GM19351 (cell line): ENCODE results near the gene ADIPOR2.
"Not testable (repeated sequence)": the region's sequence is repeated elsewhere in the genome, so short reads cannot be mapped to it uniquely, and the experiment has no call there.

Source experiments
- ATAC-seq: cut with Tn5 transposase; IDR thresholded peaks from one replicate; pipeline ENCODE4 v1.9.1; 2021; ENCODE audit warnings: mild to moderate bottlenecking, moderate library complexity; ENCODE audit not compliant: unreplicated experiment

The ADIPOR2 gene

GRCh38 chr12:1702713-1703112 lies 11.8 kb downstream of the ADIPOR2 start:
- ATAC-seq: no peak

GRCh38 chr12:1703771-1704722 lies 13.2 kb downstream of the ADIPOR2 start:
- ATAC-seq: no peak

- no peak for ATAC-seq
These were observed 15.1 kb downstream of the ADIPOR2 start for GRCh38 chr12:1705774-1706631.

GRCh38 chr12:1706632-1706980 lies 15.7 kb downstream of the ADIPOR2 start:
- no peak for ATAC-seq

GRCh38 chr12:1707051-1707450 lies 16.2 kb downstream of the ADIPOR2 start:
- ATAC-seq: no peak

- not testable (repeated sequence) for ATAC-seq
These were observed 19.1 kb downstream of the ADIPOR2 start for GRCh38 chr12:1709968-1710367.

GRCh38 chr12:1710870-1711269 lies 20.0 kb downstream of the ADIPOR2 start:
- ATAC-seq: not testable (repeated sequence)

GRCh38 chr12:1711536-1712211 lies 20.8 kb downstream of the ADIPOR2 start:
- ATAC-seq: not testable (repeated sequence)

GRCh38 chr12:1712305-1712704 lies 21.4 kb downstream of the ADIPOR2 start:
- not testable (repeated sequence) for ATAC-seq

- ATAC-seq: not testable (repeated sequence)
These were observed 22.0 kb downstream of the ADIPOR2 start for GRCh38 chr12:1712852-1713251.

- ATAC-seq: not testable (repeated sequence)
These were observed 23.0 kb downstream of the ADIPOR2 start for GRCh38 chr12:1713783-1714348.

GRCh38 chr12:1715459-1715858 lies 24.6 kb downstream of the ADIPOR2 start:
- not testable (repeated sequence) for ATAC-seq

- no peak for ATAC-seq
These were observed 25.5 kb downstream of the ADIPOR2 start for GRCh38 chr12:1716215-1716862.

- ATAC-seq: no peak
These were observed 26.0 kb downstream of the ADIPOR2 start for GRCh38 chr12:1716911-1717310.

- ATAC-seq: no peak
These were observed 28.3 kb downstream of the ADIPOR2 start for GRCh38 chr12:1719139-1719538.

GRCh38 chr12:1720494-1720893 lies 29.6 kb downstream of the ADIPOR2 start:
- no peak for ATAC-seq

GRCh38 chr12:1723721-1724120 lies 32.9 kb downstream of the ADIPOR2 start:
- no peak for ATAC-seq

- ATAC-seq: no peak
These were observed 33.4 kb downstream of the ADIPOR2 start for GRCh38 chr12:1724250-1724649.

GRCh38 chr12:1726753-1727152 lies 35.9 kb downstream of the ADIPOR2 start:
- ATAC-seq: no peak

- ATAC-seq: no peak
These were observed 38.0 kb downstream of the ADIPOR2 start for GRCh38 chr12:1728824-1729223.
